ENCODE measurements around the gene CDK10.

GRCh38 chr16:89690392-89690901 lies 4.0 kb downstream of the CDK10 start:
- TF ChIP-seq CTCF (conservative IDR thresholded peaks at IDR 0.05; ENCODE audit: low read depth, low read length) (no peak), EZH2 (IDR thresholded peaks at IDR 0.05; ENCODE audit: borderline replicate concordance, low read depth, low read length, poor library complexity, severe bottlenecking) (no peak)

All from A673 (cell line).